K562 (cell line): ENCODE data around the gene IGSF3. TPM values are rescaled to one million over a fixed set of nuclear protein-coding genes. Genes with fewer than 3 reads are reported as not detected.
A peak's percentile ranks its signal among the peaks of the same experiment; 100 is the strongest.

Source experiments
- DNMT1 ChIP-seq: fragments of 450-650 bp; IDR thresholded peaks from 2 replicates; pipeline ENCODE4 v1.6.1; 2016; ENCODE audit warnings: antibody characterized with exemption, mild to moderate bottlenecking
- E2F4 ChIP-seq: sonication (generic); formaldehyde crosslinking; IDR thresholded peaks from 2 replicates; pipeline ENCODE4 v1.8.0; 2022; ENCODE audit warnings: mild to moderate bottlenecking, low read depth, missing genetic modification reagents
- E2F6 ChIP-seq, 2 experiments: IDR thresholded peaks; 2 replicates each; pipeline ENCODE4 v1.6.1; 2011; ENCODE audit warnings: borderline replicate concordance in 1 of 2, control low read depth in 1 of 2, low read depth in 1 of 2, low read length in 1 of 2, mild to moderate bottlenecking in 1 of 2, mixed read lengths in 1 of 2, moderate library complexity in 1 of 2; ENCODE audit not compliant: insufficient read depth in 1 of 2, insufficient read length in 1 of 2, poor library complexity in 1 of 2, severe bottlenecking in 1 of 2; ENCODE audit errors: extremely low read depth in 1 of 2
- RERE ChIP-seq: sonication (generic); formaldehyde crosslinking; IDR thresholded peaks from 2 replicates; pipeline ENCODE4 v1.8.0; 2023; ENCODE audit warnings: missing genetic modification reagents, mild to moderate bottlenecking, borderline replicate concordance
- RNF2 ChIP-seq: sonication (generic); IDR thresholded peaks from 2 replicates; pipeline ENCODE4 v1.6.1; 2016
- VEZF1 ChIP-seq: fragments of 200-800 bp; sonication (Bioruptor generic); IDR thresholded peaks from 2 replicates; pipeline ENCODE4 v1.6.1; 2017; ENCODE audit warnings: missing genetic modification characterization, missing compliant biosample characterization
- ZBTB49 ChIP-seq: sonication (generic); formaldehyde crosslinking; IDR thresholded peaks from 2 replicates; pipeline ENCODE4 v1.8.0; 2022; ENCODE audit warnings: missing genetic modification reagents, mild to moderate bottlenecking, borderline replicate concordance
- ZFP30 ChIP-seq: fragments of 250-450 bp; sonication (Bioruptor Pico); IDR thresholded peaks from 2 replicates; pipeline ENCODE4 v1.8.0; 2022; ENCODE audit warnings: moderate library complexity, mild to moderate bottlenecking, inconsistent platforms, borderline replicate concordance
- ZNF134 ChIP-seq: fragments of 250-450 bp; sonication (Bioruptor Pico); conservative IDR thresholded peaks from 2 replicates; pipeline ENCODE4 v1.4.0; 2020
- ZNF511 ChIP-seq: sonication (generic); formaldehyde crosslinking; IDR thresholded peaks from 2 replicates; pipeline ENCODE4 v1.8.0; 2022; ENCODE audit warnings: mild to moderate bottlenecking, missing genetic modification reagents
- polyA plus RNA-seq, 8 experiments: library from polyadenylated mRNA; depleted of rRNA in 4 of 8; stranded (reverse) in 5 of 8; unstranded in 3 of 8; fragments of >200 nt; fragmentation: Nextera tagmentation in 2 of 8; fragmentation: Illumina TruSeq in 1 of 8; extraction: Ambion mirVana in 2 of 8; extraction: Trizol in 1 of 8; gene quantifications; 2 replicates each; pipeline versions ENCODE4 v1.2.1 to v1.2.3, GENCODE V29; 2011 to 2014; ENCODE audit warnings: inconsistent platforms in 1 of 8, missing spikeins in 1 of 8
- total RNA-seq, 7 experiments: library from RNA; depleted of rRNA in 6 of 7; stranded (reverse); fragments of >200 nt in 6 of 7; fragmentation: Illumina TruSeq in 2 of 7; extraction: Trizol in 2 of 7; gene quantifications; 2 replicates each; pipeline versions ENCODE4 v1.2.1 to v1.2.3, GENCODE V29; 2011 to 2021; ENCODE audit warnings: low replicate concordance in 1 of 7

The IGSF3 gene
- total and polyA plus RNA-seq, 9 of the 15 experiments (the other 6 are each of a cell fraction or from before 2014, with no cell fraction given): 1.1 to 15.0 (median 8.3) TPM

- TF ChIP-seq RERE (CRISPR knock-in tag) (no peak), DNMT1 (no peak), ZNF511 (CRISPR knock-in tag) (peak; percentile 61), VEZF1 (CRISPR knock-in tag) (peak; percentile 92), ZFP30 (CRISPR knock-in tag) (no peak), E2F6 (IDR thresholded peaks at IDR 0.05; ENCODE audit: borderline replicate concordance in 1 of 2, extremely low read depth in 1 of 2, insufficient read depth in 1 of 2, insufficient read length in 1 of 2, low read depth in 1 of 2, low read length in 1 of 2, poor library complexity in 1 of 2, severe bottlenecking in 1 of 2) (peak; percentile 91 to 99), ZNF134 (CRISPR knock-in tag) (no peak), ZBTB49 (CRISPR knock-in tag) (no peak), E2F4 (CRISPR knock-in tag) (peak; percentile 34; the same call in 1 of the 2 replicates), RNF2 (peak; percentile 84)
These were observed 96.9 kb downstream of the IGSF3 start, which contains the start of gene CD58 (continued) for GRCh38 chr1:116570358-116571214.
